COLO668 (cell line): ENCODE measurements around the gene SYTL5.

ENCODE experiments used
- DNase-seq: peaks from one replicate; lab custom pipeline; 2025; ENCODE audit not compliant: unreplicated experiment; lab: John Stamatoyannopoulos, UW

SYTL5 gene

DNA sequence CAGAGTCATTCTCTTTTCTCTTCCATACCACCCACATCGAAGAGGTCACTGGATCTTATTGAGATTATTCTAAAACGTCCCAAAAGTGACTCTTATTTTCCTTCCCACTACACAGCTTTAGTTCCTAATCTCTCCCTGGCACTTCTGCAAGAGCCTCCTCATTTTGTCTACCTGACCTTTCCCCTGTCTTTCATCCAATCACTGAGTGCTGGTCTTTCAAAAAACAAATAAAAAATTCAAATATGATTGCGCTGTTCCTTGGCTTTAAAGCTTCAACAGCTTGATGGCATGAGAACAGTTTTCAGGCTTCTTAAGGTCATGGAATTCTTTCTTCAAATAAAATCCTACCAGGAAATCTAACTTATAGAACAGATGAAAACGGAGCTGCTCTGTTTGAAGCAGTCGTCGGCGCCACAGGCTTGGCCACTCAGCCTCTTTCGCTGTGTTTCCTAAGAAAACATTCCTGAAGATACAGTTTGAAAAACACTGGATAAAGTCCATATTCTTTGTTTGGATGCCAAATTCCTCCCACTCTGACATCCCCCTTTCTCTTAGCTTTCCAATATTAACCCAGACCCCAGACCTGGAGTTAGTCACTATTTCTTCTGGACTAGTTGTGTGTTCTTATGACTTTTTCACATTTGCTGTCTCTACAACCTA lies 12.5 kb downstream of the SYTL5 start:
- DNase-seq = no peak

- DNase-seq = no peak
Measured at GRCh38 chrX:38028300-38028699, 21.9 kb downstream of the SYTL5 start.

- DNase-seq = no peak
Measured at GRCh38 chrX:38036466-38036865, 30.1 kb downstream of the SYTL5 start.

- DNase-seq = no peak
Measured at GRCh38 chrX:38038501-38038900, 32.1 kb downstream of the SYTL5 start.

DNA sequence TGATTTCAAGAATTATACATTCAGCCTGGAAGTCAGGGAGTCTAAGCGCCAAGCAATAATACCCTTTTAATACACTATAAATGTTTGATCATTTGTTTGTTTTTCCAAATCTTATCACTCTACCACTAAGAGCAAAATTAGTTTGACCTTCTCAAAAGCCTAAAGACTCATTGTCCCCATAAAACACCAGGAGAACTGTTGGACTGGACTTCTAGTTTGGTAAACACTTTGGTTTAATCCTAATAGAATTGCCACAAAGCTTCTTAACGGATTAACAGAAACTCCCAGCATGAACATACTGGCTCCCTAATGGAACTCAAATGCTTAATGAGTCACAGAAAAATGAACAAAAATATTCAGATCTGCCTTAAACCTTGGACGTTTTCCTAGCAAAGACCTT lies 34.9 kb downstream of the SYTL5 start:
- no peak for DNase-seq

GRCh38 chrX:38044701-38045100 lies 38.3 kb downstream of the SYTL5 start:
- DNase-seq = no peak

DNA sequence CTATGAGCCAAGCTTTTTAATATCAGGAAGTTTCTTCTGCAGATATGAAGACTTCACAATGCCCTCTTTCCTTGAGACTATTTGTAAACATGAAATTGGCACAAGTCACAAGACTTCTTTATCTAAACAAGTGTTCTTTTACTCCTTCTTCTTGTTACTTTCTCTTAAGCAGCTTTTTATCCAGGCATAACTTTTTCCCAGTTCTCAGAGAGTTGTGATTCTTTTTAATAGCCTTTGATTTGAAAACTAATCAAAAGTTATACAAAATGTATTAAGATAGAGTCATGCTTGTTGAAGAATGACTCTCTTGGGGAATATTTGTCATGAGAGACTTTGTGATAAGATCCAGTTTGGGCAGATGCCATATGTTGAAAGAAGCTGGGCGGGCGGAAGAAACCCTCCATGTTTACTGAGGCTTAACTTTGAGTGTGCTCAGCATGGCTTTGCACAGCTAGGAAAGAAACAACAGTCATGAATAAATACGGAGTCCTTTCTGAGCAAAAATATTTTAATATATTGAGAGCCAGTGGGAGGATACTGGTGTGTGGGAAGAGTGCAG lies 39.3 kb downstream of the SYTL5 start:
- no peak for DNase-seq

DNA sequence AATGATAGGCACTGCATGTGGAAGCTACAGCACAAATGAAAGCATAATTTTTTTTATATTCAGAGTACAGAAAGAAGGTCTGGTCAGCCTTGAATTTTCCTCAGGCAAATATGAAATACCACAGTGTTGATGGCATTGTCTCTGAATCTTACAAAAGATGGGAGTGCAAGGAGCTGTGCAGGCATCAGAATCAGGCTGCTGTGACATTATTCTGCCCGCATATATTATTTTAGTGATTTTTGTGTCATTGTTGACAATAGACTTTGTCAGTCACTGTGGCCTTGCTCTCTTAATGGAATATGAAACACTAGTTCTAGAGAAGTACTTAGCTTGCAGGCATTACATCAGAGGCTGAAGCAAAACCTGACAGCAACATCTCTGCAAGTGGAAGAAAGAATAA lies 42.5 kb downstream of the SYTL5 start:
- no peak for DNase-seq

DNA sequence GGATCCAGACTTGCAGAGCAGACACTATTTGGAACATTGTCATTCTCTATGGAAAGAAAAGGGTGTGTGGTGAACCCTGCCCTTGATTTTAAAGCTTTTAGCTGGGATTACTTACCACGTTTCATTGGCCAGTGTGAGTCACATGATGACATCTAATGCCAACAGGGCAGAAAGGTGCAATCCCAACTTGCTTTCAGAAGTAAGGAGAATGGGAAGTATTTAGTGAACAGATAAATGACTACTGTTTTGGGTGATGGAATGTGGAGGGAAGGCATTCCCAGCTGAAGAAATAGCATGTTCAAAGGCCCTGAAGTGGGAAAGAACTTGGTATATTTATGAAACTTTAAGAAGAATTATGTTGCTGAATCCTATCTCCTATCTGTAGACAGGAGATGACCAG lies 44.5 kb downstream of the SYTL5 start:
- no peak for DNase-seq

DNA sequence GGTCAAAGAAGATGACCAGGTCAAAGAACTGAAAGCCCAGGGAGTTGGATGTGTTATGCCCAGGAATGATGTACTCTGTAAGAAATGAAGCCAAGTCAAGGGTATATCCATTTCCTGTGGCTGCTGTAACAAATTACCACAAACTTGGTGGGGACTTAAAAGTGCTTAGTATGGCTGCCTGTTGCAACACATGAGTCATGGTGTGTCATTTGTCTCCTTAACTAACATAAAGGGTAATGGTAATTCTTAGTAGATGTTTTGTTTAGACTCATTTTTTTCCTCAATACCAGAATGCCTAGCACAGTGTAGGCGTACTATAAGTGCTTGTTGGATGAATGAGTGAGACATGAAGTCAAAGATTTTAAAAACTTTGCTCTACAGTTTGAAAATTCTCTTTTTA lies 45.7 kb downstream of the SYTL5 start:
- no peak for DNase-seq

GRCh38 chrX:38055170-38055847 lies 49.0 kb downstream of the SYTL5 start:
- DNase-seq = no peak

DNA sequence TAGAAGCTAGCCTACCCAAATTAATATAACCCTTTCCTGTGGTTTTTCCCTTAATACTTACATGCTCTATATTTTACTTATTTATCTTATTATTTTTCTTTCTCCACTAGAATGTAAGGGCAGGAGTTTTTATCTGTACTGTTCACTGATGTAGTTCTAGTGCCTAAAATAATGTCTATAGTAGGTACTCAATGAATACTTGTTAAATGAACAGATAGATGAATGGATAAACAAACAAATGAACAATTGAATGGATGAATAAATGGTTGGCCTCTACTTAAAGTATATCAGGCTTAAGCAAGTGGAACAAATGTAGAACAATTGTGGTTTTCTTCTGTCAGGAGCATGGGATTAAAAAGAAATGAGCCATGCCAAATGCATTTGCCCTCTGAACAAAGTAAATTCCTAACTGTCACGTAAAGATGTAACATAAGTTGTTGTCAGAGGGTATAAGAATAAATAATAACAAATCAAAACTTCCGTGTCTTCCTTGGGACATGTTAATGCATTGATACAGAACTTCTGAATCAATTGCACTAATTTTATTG lies 54.1 kb downstream of the SYTL5 start:
- DNase-seq = no peak

DNA sequence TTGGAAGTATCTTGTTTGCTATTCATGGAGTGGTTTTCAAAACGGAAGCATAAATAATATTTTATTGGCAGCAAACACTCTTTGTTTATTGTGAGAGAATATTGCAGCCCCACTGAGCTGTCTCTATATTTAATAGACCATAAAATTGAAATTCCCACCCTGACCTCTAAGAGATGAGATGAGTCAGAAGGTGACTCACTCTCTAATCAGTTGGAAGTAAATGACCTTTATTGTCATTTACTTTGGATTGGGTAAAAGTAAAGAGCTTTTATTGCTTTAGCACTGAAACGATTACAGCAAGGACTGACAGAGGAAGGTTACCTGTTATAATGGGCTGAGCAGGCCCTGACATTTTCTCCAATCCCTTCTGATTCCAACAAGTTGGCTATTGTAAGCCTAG lies 55.0 kb downstream of the SYTL5 start:
- DNase-seq = no peak

- DNase-seq = no peak
Measured at GRCh38 chrX:38066934-38067333, 60.6 kb downstream of the SYTL5 start.

- no peak for DNase-seq
Measured at GRCh38 chrX:38069273-38069672, 62.9 kb downstream of the SYTL5 start.

GRCh38 chrX:38069991-38070390 lies 63.6 kb downstream of the SYTL5 start:
- no peak for DNase-seq

GRCh38 chrX:38079463-38079862 lies 73.1 kb downstream of the SYTL5 start:
- DNase-seq = no peak

- DNase-seq = no peak
Measured at GRCh38 chrX:38080808-38081207, 74.5 kb downstream of the SYTL5 start.

DNA sequence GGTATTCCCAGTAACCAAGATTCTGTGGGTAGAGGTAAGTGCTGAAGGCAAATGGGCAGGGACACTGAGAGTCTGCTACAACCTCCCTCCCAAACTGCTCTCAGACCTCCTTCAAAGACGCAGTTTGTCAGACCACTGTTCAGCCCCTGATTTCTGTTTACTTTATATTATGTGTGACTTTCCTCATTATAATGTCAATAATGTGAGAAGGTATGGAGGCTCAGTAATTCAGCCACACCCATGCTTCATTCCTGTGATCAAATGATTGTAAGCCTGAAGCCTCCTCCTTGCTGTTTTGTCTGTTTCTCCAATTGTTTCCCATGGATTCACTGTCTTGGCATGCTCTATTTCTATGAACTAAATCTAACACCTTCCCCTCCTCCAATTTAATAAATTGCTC lies 75.6 kb downstream of the SYTL5 start:
- no peak for DNase-seq

- no peak for DNase-seq
Measured at GRCh38 chrX:38082309-38082708, 76.0 kb downstream of the SYTL5 start.

DNA sequence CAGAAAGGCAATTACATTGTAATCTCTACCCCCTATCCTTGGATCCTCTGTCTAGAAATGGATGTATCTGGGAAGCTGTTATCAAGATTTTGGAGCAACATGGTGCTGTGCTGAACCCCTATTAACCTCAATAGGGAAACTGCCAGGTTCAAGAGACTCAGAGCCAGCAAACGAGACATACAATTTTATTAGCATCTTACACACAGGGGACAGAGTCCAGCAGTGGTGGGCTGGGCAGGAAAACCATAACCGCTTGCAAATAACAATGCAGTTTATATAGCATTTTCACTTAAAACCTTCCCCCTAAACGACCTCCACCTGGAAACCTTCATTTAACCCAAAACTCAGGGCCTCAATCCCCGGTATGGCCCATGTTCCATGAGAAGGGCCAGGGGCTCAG lies 79.5 kb downstream of the SYTL5 start:
- DNase-seq = no peak

DNA sequence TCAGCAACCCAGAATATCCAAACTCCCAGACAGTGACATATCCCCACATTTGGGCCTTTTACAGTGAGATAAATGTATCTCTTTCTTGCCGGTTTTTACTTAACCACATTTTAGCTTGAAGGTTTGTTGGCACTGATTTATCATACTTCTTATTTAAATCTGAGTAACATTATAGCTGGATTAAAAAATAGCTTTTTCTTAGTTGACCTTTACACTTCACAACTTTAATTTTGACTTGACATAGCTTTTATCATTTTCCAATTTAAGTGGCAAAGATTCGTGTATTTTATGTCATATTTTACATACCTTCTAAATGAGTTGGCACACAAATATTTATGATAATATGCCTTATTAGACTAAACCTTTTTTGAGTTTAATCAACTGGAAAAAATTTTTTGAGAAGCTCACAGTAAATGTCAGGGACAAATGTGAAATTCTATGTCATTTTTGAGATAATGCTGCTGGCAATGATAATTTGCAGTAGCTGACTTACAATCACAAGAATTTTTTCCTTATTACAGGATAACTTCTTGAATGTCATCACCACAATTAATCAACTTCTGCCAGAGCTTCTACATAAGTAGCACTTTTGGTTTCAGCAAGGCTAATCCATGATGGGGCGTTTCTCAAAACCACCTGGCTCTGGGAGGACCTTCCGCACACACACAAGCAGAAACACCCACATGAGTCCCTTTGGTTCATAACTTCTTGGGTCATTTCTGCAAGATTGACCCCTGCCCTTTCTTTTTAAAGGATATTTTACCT lies 80.3 kb downstream of the SYTL5 start:
- no peak for DNase-seq
